IMR-90 (cell line): ENCODE measurements around the gene TMEM184C. TPM values are rescaled to one million over a fixed set of nuclear protein-coding genes. Genes with fewer than 3 reads are reported as not detected.

ENCODE experiments used
- ATAC-seq: fragments of 200-7000 bp; cut with Tn5 transposase; 2 replicates; pipeline ENCODE4 v1.9.1; 2020; ENCODE audit warnings: low read depth, mild to moderate bottlenecking, moderate library complexity
- BruUV-seq: library from RNA; stranded (reverse); fragments of 400-500 nt; replicated peaks from 2 replicates; lab custom pipeline; 2021; lab: Mats Ljungman, UMichigan
- CTCF ChIA-PET: fragments of 300-600 bp; formaldehyde crosslinking; extraction: SDS; loops from one replicate; lab custom pipeline; 2021; ENCODE audit warnings: antibody characterized with exemption; lab: Yijun Ruan, JAX
- POLR2A ChIA-PET: fragments of 300-600 bp; sonication (Branson Sonifier 250); formaldehyde crosslinking; loops from one replicate; lab custom pipeline; 2022; ENCODE audit warnings: antibody characterized with exemption; ENCODE audit not compliant: unreplicated experiment; lab: Charles Lee
- DNase-seq: peaks from one replicate; pipeline ENCODE4 v3.0.0; 2013
- H2AFZ ChIP-seq: replicated peaks from 2 replicates; pipeline ENCODE3; 2013; ENCODE audit warnings: low read length, mild to moderate bottlenecking; ENCODE audit not compliant: poor library complexity
- H2AK5ac ChIP-seq: 2 replicates; pipeline ENCODE4 v1.6.1; 2013; ENCODE audit warnings: low read depth, low read length, inconsistent platforms
- H2AK9ac ChIP-seq: replicated peaks from 2 replicates; pipeline ENCODE3; 2013; ENCODE audit warnings: mild to moderate bottlenecking, low read depth, low read length, moderate library complexity; ENCODE audit not compliant: poor library complexity
- H2BK120ac ChIP-seq: 2 replicates; pipeline ENCODE4 v1.6.1; 2013; ENCODE audit warnings: low read depth, low read length, inconsistent platforms
- H2BK15ac ChIP-seq: 3 replicates; pipeline ENCODE4 v1.6.1; 2013; ENCODE audit warnings: low read depth, low read length, inconsistent platforms
- H2BK20ac ChIP-seq: 2 replicates; pipeline ENCODE4 v1.6.1; 2013; ENCODE audit warnings: low read depth, mild to moderate bottlenecking, inconsistent platforms, low read length, moderate library complexity
- H2BK5ac ChIP-seq: 2 replicates; pipeline ENCODE4 v1.6.1; 2013; ENCODE audit warnings: mild to moderate bottlenecking, low read depth, low read length, inconsistent platforms; ENCODE audit not compliant: poor library complexity, severe bottlenecking
- H3K14ac ChIP-seq: replicated peaks from 2 replicates; pipeline ENCODE4 v1.6.1; 2013; ENCODE audit warnings: low read depth, low read length, inconsistent platforms
- H3K18ac ChIP-seq: 2 replicates; pipeline ENCODE4 v1.6.1; 2013; ENCODE audit warnings: low read depth, low read length, control low read depth
- H3K23ac ChIP-seq: 2 replicates; pipeline ENCODE4 v1.6.1; 2013; ENCODE audit warnings: low read depth, low read length, inconsistent platforms
- H3K27ac ChIP-seq: 2 replicates; pipeline ENCODE4 v1.5.1; 2013; ENCODE audit warnings: mild to moderate bottlenecking, control low read depth, low read length; ENCODE audit not compliant: insufficient read depth
- H3K27me3 ChIP-seq: 2 replicates; pipeline ENCODE4 v1.6.1; 2013; ENCODE audit warnings: low read length; ENCODE audit not compliant: control insufficient read depth, insufficient read depth
- H3K36me3 ChIP-seq: 2 replicates; pipeline ENCODE4 v1.6.1; 2013; ENCODE audit warnings: low read length, mixed read lengths; ENCODE audit not compliant: control insufficient read depth, insufficient read depth
- H3K4ac ChIP-seq: 2 replicates; pipeline ENCODE4 v1.6.1; 2013; ENCODE audit warnings: low read depth, low read length, inconsistent platforms
- H3K4me1 ChIP-seq: 2 replicates; pipeline ENCODE4 v1.6.1; 2013; ENCODE audit warnings: low read length, mixed read lengths; ENCODE audit not compliant: control insufficient read depth, insufficient read depth
- H3K4me2 ChIP-seq: 2 replicates; pipeline ENCODE4 v1.6.1; 2013; ENCODE audit warnings: low read depth, mild to moderate bottlenecking, control low read depth, low read length, moderate library complexity
- H3K4me3 ChIP-seq: 2 replicates; pipeline ENCODE4 v1.5.1; 2013; ENCODE audit warnings: low read depth, mild to moderate bottlenecking, control low read depth, low read length, moderate library complexity; ENCODE audit not compliant: insufficient read depth
- H3K56ac ChIP-seq: 2 replicates; pipeline ENCODE4 v1.6.1; 2013; ENCODE audit warnings: low read length, inconsistent platforms; ENCODE audit not compliant: insufficient read depth; ENCODE audit errors: extremely low read depth
- H3K79me1 ChIP-seq, 2 experiments: 2 replicates each; pipeline ENCODE4 v1.6.1; 2013; ENCODE audit warnings: low read length in 2 of 2, inconsistent platforms in 1 of 2, low read depth in 1 of 2
- H3K9ac ChIP-seq: 2 replicates; pipeline ENCODE4 v1.6.1; 2013; ENCODE audit warnings: low read depth, low read length, control low read depth
- H3K9me1 ChIP-seq: 2 replicates; pipeline ENCODE4 v1.6.1; 2013; ENCODE audit warnings: low read length, inconsistent platforms; ENCODE audit not compliant: insufficient read depth
- H3K9me3 ChIP-seq: 2 replicates; pipeline ENCODE4 v1.6.1; 2013; ENCODE audit warnings: low read length; ENCODE audit not compliant: control insufficient read depth, insufficient read depth
- H4K20me1 ChIP-seq: 2 replicates; pipeline ENCODE4 v1.6.1; 2013; ENCODE audit warnings: low read length, inconsistent platforms; ENCODE audit not compliant: insufficient read depth
- H4K5ac ChIP-seq: 2 replicates; pipeline ENCODE4 v1.6.1; 2013; ENCODE audit warnings: mild to moderate bottlenecking, low read depth, low read length, control low read depth
- H4K8ac ChIP-seq, 2 experiments: 2 replicates each; pipeline ENCODE4 v1.6.1; 2013; ENCODE audit warnings: low read depth in 2 of 2, low read length in 2 of 2, control low read depth in 1 of 2, inconsistent platforms in 1 of 2
- H4K91ac ChIP-seq: 2 replicates; pipeline ENCODE4 v1.6.1; 2013; ENCODE audit warnings: low read depth, low read length, inconsistent platforms; ENCODE audit not compliant: insufficient read depth
- CEBPB ChIP-seq: IDR thresholded peaks from 2 replicates; pipeline ENCODE4 v1.6.1; 2012; ENCODE audit warnings: low read depth, low read length, improper control_type of control experiment
- CTCF ChIP-seq: conservative IDR thresholded peaks from 2 replicates; pipeline ENCODE4 v1.5.1; 2012; ENCODE audit warnings: mild to moderate bottlenecking, low read depth, low read length, improper control_type of control experiment
- FOS ChIP-seq: fragments of 150-350 bp; IDR thresholded peaks from 2 replicates; pipeline ENCODE4 v1.6.1; 2016; ENCODE audit warnings: low read depth, low read length
- MAFK ChIP-seq: IDR thresholded peaks from 2 replicates; pipeline ENCODE4 v1.6.1; 2012; ENCODE audit warnings: low read depth, low read length, improper control_type of control experiment
- MAZ ChIP-seq: IDR thresholded peaks from 2 replicates; pipeline ENCODE4 v1.6.1; 2012; ENCODE audit warnings: low read depth, mild to moderate bottlenecking, low read length, improper control_type of control experiment, moderate library complexity, borderline replicate concordance
- MXI1 ChIP-seq: IDR thresholded peaks from 2 replicates; pipeline ENCODE4 v1.6.1; 2012; ENCODE audit warnings: low read depth, mild to moderate bottlenecking, low read length, moderate library complexity, borderline replicate concordance
- NFE2L2 ChIP-seq: fragments of 150-350 bp; IDR thresholded peaks from 2 replicates; pipeline ENCODE4 v1.6.1; 2016; ENCODE audit warnings: low read depth, mild to moderate bottlenecking, low read length
- POLR2A ChIP-seq: IDR thresholded peaks from 2 replicates; pipeline ENCODE4 v1.6.1; 2012; ENCODE audit warnings: mild to moderate bottlenecking, low read depth, low read length
- RAD21 ChIP-seq: IDR thresholded peaks from 2 replicates; pipeline ENCODE4 v1.6.1; 2012; ENCODE audit warnings: low read length, improper control_type of control experiment
- RFX5 ChIP-seq: IDR thresholded peaks from 2 replicates; pipeline ENCODE4 v1.8.0; 2012; ENCODE audit warnings: low read depth, mild to moderate bottlenecking, low read length, moderate library complexity
- SMC3 ChIP-seq: fragments of 150-350 bp; IDR thresholded peaks from 2 replicates; pipeline ENCODE4 v1.6.1; 2016; ENCODE audit warnings: low read depth, mild to moderate bottlenecking, antibody characterized with exemption, low read length, moderate library complexity
- WGBS, 2 experiments: methylation state at CpG; one replicate each; pipeline versions ENCODE4 v1.1.5 to v1.1.7; 2013; ENCODE audit warnings: missing lambda C conversion rate in 2 of 2; ENCODE audit not compliant: insufficient read length in 1 of 2; ENCODE audit errors: extremely low coverage in 2 of 2; 5-methylcytosine and 5-hydroxymethylcytosine counted together
- dilution Hi-C: fragments of 300-500 bp; cut with HindIII; formaldehyde crosslinking; loops from one replicate; pipeline ENCODE4 v1.14.3; 2018; ENCODE audit warnings: low sequenced_read_pairs; ENCODE audit not compliant: unreplicated experiment
- in situ Hi-C: fragments of 300-500 bp; cut with MboI; formaldehyde crosslinking; loops from 3 replicates; pipeline ENCODE4 v1.14.3; 2019; ENCODE audit warnings: low sequenced_read_pairs, inconsistent platforms, mixed read lengths
- intact Hi-C: fragments of 100-400 bp; cut with micrococcal nuclease; formaldehyde crosslinking; loops from 2 replicates; pipeline ENCODE4 v1.10.0; 2022
- polyA plus RNA-seq, 3 experiments: library from polyadenylated mRNA; depleted of rRNA; stranded (reverse); fragments of >200 nt; gene quantifications; 2 replicates each; pipeline ENCODE4 v1.2.3, GENCODE V29; 2012; ENCODE audit warnings: low replicate concordance in 1 of 3
- total RNA-seq: library from RNA; depleted of rRNA; stranded (reverse); fragments of >200 nt; gene quantifications from 2 replicates; pipeline ENCODE4 v1.2.3, GENCODE V29; 2012

The TMEM184C gene
- total and polyA plus RNA-seq, 2 of the 4 experiments (the other 2 are of a cell fraction), result 17.4 to 67.6 TPM

DNA sequence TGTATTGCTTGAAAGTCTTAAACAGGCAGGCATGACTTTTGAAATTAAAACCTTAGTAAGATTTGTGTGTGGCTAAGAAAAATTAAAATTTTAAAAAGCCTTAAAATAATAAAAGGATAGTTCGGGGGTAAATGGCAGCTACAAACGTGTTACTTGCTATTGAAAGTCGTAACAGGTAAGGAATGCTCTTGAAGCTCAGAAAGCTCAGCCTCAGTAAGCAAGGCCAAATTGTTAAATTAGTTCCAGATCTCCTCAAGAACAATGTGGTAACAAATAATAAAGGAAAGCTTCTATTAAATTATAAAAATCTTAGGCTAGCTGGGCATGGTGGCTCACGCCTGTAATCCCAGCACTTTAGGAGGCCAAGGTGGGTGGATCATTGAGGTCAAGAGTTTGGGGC lies 41.3 kb downstream of the TMEM184C start:
- no peak overlapping the region for H2BK120ac ChIP-seq
- no peaks in the 10 kb centered on the region for H3K4me1 ChIP-seq
- no peak for ATAC-seq
- TF ChIP-seq MXI1, result no peak
- TF ChIP-seq RFX5, result no peak
- TF ChIP-seq RAD21, result no peak
- TF ChIP-seq SMC3, result no peak
- no peak for TF ChIP-seq POLR2A
- TF ChIP-seq NFE2L2, result no peak
- no peak for TF ChIP-seq MAZ
- TF ChIP-seq CEBPB, result no peak
- no peak for TF ChIP-seq CTCF
- TF ChIP-seq MAFK, result no peak
- TF ChIP-seq FOS, result no peak
- H3K9me3 ChIP-seq, result no peaks in the 10 kb centered on the region
- no peak overlapping the region for H3K14ac ChIP-seq
- BruUV-seq, result no TSS peak
- ChIA-PET CTCF (no interaction called here), POLR2A (no interaction called here)
- H2BK15ac ChIP-seq, result no peak overlapping the region
- no peak overlapping the region for H4K8ac ChIP-seq
- no peak overlapping the region for H3K27ac ChIP-seq
- no peak overlapping the region for H2AK5ac ChIP-seq
- H3K23ac ChIP-seq, result no peak overlapping the region
- H3K18ac ChIP-seq, result no peak overlapping the region
- dilution Hi-C loops, result no loop called here
- no peaks in the 10 kb centered on the region for H3K9me1 ChIP-seq
- no peak overlapping the region for H3K56ac ChIP-seq
- intact Hi-C loops, result no loop called here
- H3K4me2 ChIP-seq, result no peak overlapping the region
- in situ Hi-C loops, result no loop called here
- WGBS, 2 experiments, result no CpG with 5 or more reads among the region's 4 CpGs
- H2AK9ac ChIP-seq, result no peak overlapping the region
- no peak overlapping the region for H2AFZ ChIP-seq
- H4K91ac ChIP-seq, result no peak overlapping the region
- H2BK5ac ChIP-seq, result no peak overlapping the region
- H3K9ac ChIP-seq, result no peak overlapping the region
- peaks cover 0 to 3% of the 10 kb centered on the region in 2 experiments; a peak in 1 of 4 replicates for H3K79me1 ChIP-seq
- DNase-seq, result no peak
- no peak overlapping the region for H3K4me3 ChIP-seq
- H3K36me3 ChIP-seq, result peaks cover 15% of the 10 kb centered on the region
- no peak overlapping the region for H3K4ac ChIP-seq
- H4K5ac ChIP-seq, result no peak overlapping the region
- no peaks in the 10 kb centered on the region for H4K20me1 ChIP-seq
- no peaks in the 10 kb centered on the region for H3K27me3 ChIP-seq
- H2BK20ac ChIP-seq, result no peak overlapping the region
